Choroid plexus epithelial cell (primary cell): ENCODE results near the gene KCNK7.
A peak's percentile ranks its signal among the peaks of the same experiment; 100 is the strongest.

Source experiments
- DNase-seq: peaks from one replicate; pipeline ENCODE4 v3.0.0-alpha.2; 2010; ENCODE audit warnings: low read depth
- H3K4me3 ChIP-seq: 2 replicates; pipeline ENCODE4 v1.5.1; 2011; ENCODE audit warnings: low read depth, mild to moderate bottlenecking, control low read depth, low read length, moderate library complexity
- CTCF ChIP-seq: conservative IDR thresholded peaks from 2 replicates; pipeline ENCODE4 v1.5.1; 2011; ENCODE audit warnings: low read depth, mild to moderate bottlenecking, control low read depth, inconsistent platforms, low read length, moderate library complexity

KCNK7 gene

GRCh38 chr11:65599216-65599954 is 3.8 kb upstream of the KCNK7 start:
- TF ChIP-seq CTCF: no peak
- no peak for DNase-seq
- no peak overlapping the region for H3K4me3 ChIP-seq

- no peak for TF ChIP-seq CTCF
- no peak overlapping the region for H3K4me3 ChIP-seq
- DNase-seq: no peak
Observed at GRCh38 chr11:65598258-65598699, 2.7 kb upstream of the KCNK7 start.

- no peak overlapping the region for H3K4me3 ChIP-seq
- no peak for TF ChIP-seq CTCF
- DNase-seq: no peak
Observed at GRCh38 chr11:65596520-65596919, 920 bp upstream of the KCNK7 start.

GRCh38 chr11:65595131-65595530 is 469 bp downstream of the KCNK7 start:
- TF ChIP-seq CTCF: no peak
- no peak overlapping the region for H3K4me3 ChIP-seq
- DNase-seq: no peak

GRCh38 chr11:65593518-65594414 is 1.8 kb downstream of the KCNK7 start:
- no peak overlapping the region for H3K4me3 ChIP-seq
- DNase-seq: no peak
- peak; percentile 76 for TF ChIP-seq CTCF

- no peak overlapping the region for H3K4me3 ChIP-seq
- no peak for TF ChIP-seq CTCF
- DNase-seq: no peak
Observed at GRCh38 chr11:65592858-65593517, 2.6 kb downstream of the KCNK7 start.
